ENCODE measurements around the gene SMIM44. TPM values are rescaled to one million over a fixed set of nuclear protein-coding genes. Genes with fewer than 3 reads are reported as not detected.

The SMIM44 gene
- total and polyA plus RNA-seq, 9 of the 15 experiments (the other 6 are each of a cell fraction or from before 2014, with no cell fraction given): not detected

DNA sequence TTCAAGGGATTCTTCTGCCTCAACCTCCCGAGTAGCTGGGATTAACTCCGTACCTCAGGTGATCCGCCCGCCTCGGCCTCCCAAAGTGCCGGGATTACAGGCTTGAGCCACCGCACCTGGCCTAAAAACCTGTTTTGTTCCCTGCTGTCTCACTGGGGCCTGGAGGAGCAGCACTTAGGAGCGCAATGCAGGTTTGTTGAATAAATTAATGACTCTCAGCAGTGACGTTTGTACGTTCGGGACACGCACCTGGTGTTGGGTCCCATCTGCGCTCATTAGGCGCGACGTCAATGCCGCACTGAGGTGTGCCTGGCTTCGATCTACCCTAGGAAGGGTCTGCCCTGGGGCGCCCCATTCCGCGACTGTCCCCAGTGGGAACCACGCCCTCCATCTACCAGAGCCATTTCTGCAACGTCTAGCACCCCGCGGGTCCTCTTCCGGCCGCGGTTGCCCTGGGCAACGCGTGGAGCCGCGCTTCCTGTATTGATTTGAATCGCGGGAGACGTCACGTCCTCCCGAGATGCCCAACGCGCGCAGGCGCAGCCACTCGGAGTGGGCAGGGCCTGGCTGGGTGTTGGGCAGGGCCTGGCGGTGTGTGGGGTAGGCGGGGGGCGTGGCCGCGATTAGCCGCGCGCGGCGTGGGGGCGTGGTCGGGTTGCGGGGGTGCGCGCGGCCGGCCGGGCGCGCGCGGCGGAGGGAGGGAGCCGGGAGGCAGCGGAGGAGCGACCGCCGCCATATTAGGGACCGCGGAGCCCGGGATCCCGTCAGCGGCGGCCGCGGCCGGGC is 22.6 kb upstream of the SMIM44 start, which contains the start of gene FZR1 (continued):
- TF ChIP-seq YBX1 (IDR thresholded peaks at IDR 0.05) (no peak), POLR2G (IDR thresholded peaks at IDR 0.05; ENCODE audit: low read depth, low read length) (peak; percentile 90), CEBPB (tag; IDR thresholded peaks at IDR 0.05) (peak; percentile 75; the same call in 1 of the 2 replicates), ZBTB8A (IDR thresholded peaks at IDR 0.05; ENCODE audit: partially characterized antibody) (no peak), ZNF561 (CRISPR knock-in tag; conservative IDR thresholded peaks at IDR 0.05) (no peak), NCOA4 (IDR thresholded peaks at IDR 0.05; ENCODE audit: partially characterized antibody) (no peak), XRCC5 (IDR thresholded peaks at IDR 0.05; ENCODE audit: low read depth, low read length) (no peak), RBM22 (IDR thresholded peaks at IDR 0.05; ENCODE audit: low read depth, low read length, poor library complexity, severe bottlenecking) (peak; percentile 85), L3MBTL2 (IDR thresholded peaks at IDR 0.05) (peak; percentile 79), FOSL1 (tag; conservative IDR thresholded peaks at IDR 0.05) (no peak), ZNF316 (IDR thresholded peaks at IDR 0.05) (no peak), KLF6 (CRISPR knock-in tag; IDR thresholded peaks at IDR 0.05; ENCODE audit: borderline replicate concordance) (peak; percentile 51; the same call in 1 of the 2 replicates), FOXK1 (CRISPR knock-in tag; IDR thresholded peaks at IDR 0.05; ENCODE audit: borderline replicate concordance) (0 out of 2 replicates have a peak, but pooled peaks have one; percentile 14), ELF1 (tag; IDR thresholded peaks at IDR 0.05) (peak; percentile 99), SMARCA5 (IDR thresholded peaks at IDR 0.05) (0 out of 2 replicates have a peak, but pooled peaks have one; percentile 19), ZNF384 (IDR thresholded peaks at IDR 0.05; ENCODE audit: low read depth, low read length) (no peak), SIN3A (IDR thresholded peaks at IDR 0.05; ENCODE audit: borderline replicate concordance in 2 of 2, control insufficient read depth in 1 of 2, low read depth in 2 of 2, low read length in 2 of 2) (peak; percentile 66 to 87; a peak in 2 of 4 replicates), NBN (IDR thresholded peaks at IDR 0.05; ENCODE audit: low read depth) (peak; percentile 67; the same call in 1 of the 2 replicates), ZNF143 (CRISPR knock-in tag; IDR thresholded peaks at IDR 0.05) (peak; percentile 79), ZNF395 (CRISPR knock-in tag; IDR thresholded peaks at IDR 0.05) (no peak), ZKSCAN1 (IDR thresholded peaks at IDR 0.05; ENCODE audit: low read depth, low read length) (no peak), SP1 (CRISPR knock-in tag; IDR thresholded peaks at IDR 0.05) (peak; percentile 90), ZBTB17 (CRISPR knock-in tag; IDR thresholded peaks at IDR 0.05) (0 out of 2 replicates have a peak, but pooled peaks have one; percentile 43)
- TF ChIP-seq, protein P1, sequence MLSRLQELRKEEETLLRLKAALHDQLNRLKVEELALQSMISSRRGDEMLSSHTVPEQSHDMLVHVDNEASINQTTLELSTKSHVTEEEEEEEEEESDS (CRISPR knock-in tag; IDR thresholded peaks at IDR 0.05): no peak
- TF ChIP-seq, protein P2, sequence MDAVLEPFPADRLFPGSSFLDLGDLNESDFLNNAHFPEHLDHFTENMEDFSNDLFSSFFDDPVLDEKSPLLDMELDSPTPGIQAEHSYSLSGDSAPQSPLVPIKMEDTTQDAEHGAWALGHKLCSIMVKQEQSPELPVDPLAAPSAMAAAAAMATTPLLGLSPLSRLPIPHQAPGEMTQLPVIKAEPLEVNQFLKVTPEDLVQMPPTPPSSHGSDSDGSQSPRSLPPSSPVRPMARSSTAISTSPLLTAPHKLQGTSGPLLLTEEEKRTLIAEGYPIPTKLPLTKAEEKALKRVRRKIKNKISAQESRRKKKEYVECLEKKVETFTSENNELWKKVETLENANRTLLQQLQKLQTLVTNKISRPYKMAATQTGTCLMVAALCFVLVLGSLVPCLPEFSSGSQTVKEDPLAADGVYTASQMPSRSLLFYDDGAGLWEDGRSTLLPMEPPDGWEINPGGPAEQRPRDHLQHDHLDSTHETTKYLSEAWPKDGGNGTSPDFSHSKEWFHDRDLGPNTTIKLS (IDR thresholded peaks at IDR 0.05; ENCODE audit: borderline replicate concordance, low read depth): peak; percentile 68; the same call in 1 of the 2 replicates
- TF ChIP-seq, protein P3, sequence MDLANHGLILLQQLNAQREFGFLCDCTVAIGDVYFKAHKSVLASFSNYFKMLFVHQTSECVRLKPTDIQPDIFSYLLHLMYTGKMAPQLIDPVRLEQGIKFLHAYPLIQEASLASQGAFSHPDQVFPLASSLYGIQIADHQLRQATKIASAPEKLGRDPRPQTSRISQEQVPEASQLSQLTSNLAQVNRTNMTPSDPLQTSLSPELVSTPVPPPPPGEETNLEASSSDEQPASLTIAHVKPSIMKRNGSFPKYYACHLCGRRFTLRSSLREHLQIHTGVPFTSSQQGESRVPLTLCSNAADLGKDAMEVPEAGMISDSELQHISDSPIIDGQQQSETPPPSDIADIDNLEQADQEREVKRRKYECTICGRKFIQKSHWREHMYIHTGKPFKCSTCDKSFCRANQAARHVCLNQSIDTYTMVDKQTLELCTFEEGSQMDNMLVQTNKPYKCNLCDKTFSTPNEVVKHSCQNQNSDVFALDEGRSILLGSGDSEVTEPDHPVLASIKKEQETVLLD (IDR thresholded peaks at IDR 0.05): peak; percentile 96

All from K562 (cell line).